Measurements from ENCODE around the gene ZNG1A.
"Not testable (repeated sequence)": the region's sequence is repeated elsewhere in the genome, so short reads cannot be mapped to it uniquely, and the experiment has no call there.

The ZNG1A gene

GRCh38 chr9:88396-89037 is 90.3 kb downstream of the ZNG1A start:
- not testable (repeated sequence) for H3K4me3 Mint-ChIP-seq, DNase-seq, H3K27ac Mint-ChIP-seq, H3K4me1 Mint-ChIP-seq, H3K27me3 Mint-ChIP-seq, H3K9me3 Mint-ChIP-seq
- ATAC-seq, result peak; percentile 86

- H3K27ac Mint-ChIP-seq, H3K27me3 Mint-ChIP-seq, H3K4me3 Mint-ChIP-seq, H3K9me3 Mint-ChIP-seq, H3K4me1 Mint-ChIP-seq, DNase-seq, ATAC-seq: not testable (repeated sequence)
Measured at GRCh38 chr9:87860-88259, 91.0 kb downstream of the ZNG1A start.

- ATAC-seq, H3K27ac Mint-ChIP-seq, H3K9me3 Mint-ChIP-seq, H3K4me3 Mint-ChIP-seq, DNase-seq, H3K27me3 Mint-ChIP-seq, H3K4me1 Mint-ChIP-seq: not testable (repeated sequence)
Measured at GRCh38 chr9:87105-87504, 91.8 kb downstream of the ZNG1A start.

- not testable (repeated sequence) for H3K27me3 Mint-ChIP-seq, H3K4me1 Mint-ChIP-seq, H3K27ac Mint-ChIP-seq, ATAC-seq, DNase-seq, H3K9me3 Mint-ChIP-seq, H3K4me3 Mint-ChIP-seq
Measured at GRCh38 chr9:86697-87096, 92.2 kb downstream of the ZNG1A start.

GRCh38 chr9:82932-83689 is 95.7 kb downstream of the ZNG1A start:
- not testable (repeated sequence) for H3K9me3 Mint-ChIP-seq, H3K4me3 Mint-ChIP-seq, DNase-seq, H3K27me3 Mint-ChIP-seq, H3K27ac Mint-ChIP-seq, H3K4me1 Mint-ChIP-seq, ATAC-seq

- ATAC-seq, H3K4me1 Mint-ChIP-seq: not testable (repeated sequence)
Measured at GRCh38 chr9:78333-78732, 100.5 kb downstream of the ZNG1A start.

GRCh38 chr9:76389-76788 is 102.5 kb downstream of the ZNG1A start:
- H3K27me3 Mint-ChIP-seq, result peaks cover 21% of the 10 kb centered on the region
- H3K4me1 Mint-ChIP-seq, H3K9me3 Mint-ChIP-seq, DNase-seq, H3K4me3 Mint-ChIP-seq, ATAC-seq, H3K27ac Mint-ChIP-seq: not testable (repeated sequence)

More at GRCh38 chr9:78333-78732, 100.5 kb downstream of the ZNG1A start:
- H3K4me3 Mint-ChIP-seq, H3K9me3 Mint-ChIP-seq, DNase-seq, H3K27ac Mint-ChIP-seq: not testable (repeated sequence)
- H3K27me3 Mint-ChIP-seq, result peaks cover 17% of the 10 kb centered on the region

GRCh38 chr9:73900-74525 is 104.8 kb downstream of the ZNG1A start:
- peak overlapping the region; percentile 59 to 77 for H3K4me3 Mint-ChIP-seq
- H3K9me3 Mint-ChIP-seq, H3K4me1 Mint-ChIP-seq, H3K27ac Mint-ChIP-seq, DNase-seq: not testable (repeated sequence)
- peak; percentile 19 for ATAC-seq
- H3K27me3 Mint-ChIP-seq, result peaks cover 20% of the 10 kb centered on the region

GRCh38 chr9:73076-73899 is 105.6 kb downstream of the ZNG1A start:
- not testable (repeated sequence) for H3K4me1 Mint-ChIP-seq, H3K9me3 Mint-ChIP-seq, H3K27ac Mint-ChIP-seq
- Mint-ChIP-seq H3K4me3 (peak overlapping the region; percentile 64 to 77), H3K27me3 (peaks cover 20% of the 10 kb centered on the region)
- DNase-seq (peak in 1 of 2 donors; percentile 26), ATAC-seq (peak; percentile 76)
